Retinal pigment epithelial cell (primary cell): Measurements from ENCODE around the gene WDR86.

Source experiments
- DNase-seq: peaks from one replicate; pipeline ENCODE4 v3.0.0-alpha.2; 2010; ENCODE audit warnings: low read depth
- H3K4me3 ChIP-seq: 2 replicates; pipeline ENCODE4 v1.5.1; 2011; ENCODE audit warnings: mild to moderate bottlenecking, low read length, control low read depth, moderate library complexity
- TF ChIP-seq, protein P1 (sequence below): conservative IDR thresholded peaks from 2 replicates; pipeline ENCODE4 v1.5.1; 2011; ENCODE audit warnings: low read depth, low read length, control low read depth, inconsistent platforms

WDR86 gene

DNA sequence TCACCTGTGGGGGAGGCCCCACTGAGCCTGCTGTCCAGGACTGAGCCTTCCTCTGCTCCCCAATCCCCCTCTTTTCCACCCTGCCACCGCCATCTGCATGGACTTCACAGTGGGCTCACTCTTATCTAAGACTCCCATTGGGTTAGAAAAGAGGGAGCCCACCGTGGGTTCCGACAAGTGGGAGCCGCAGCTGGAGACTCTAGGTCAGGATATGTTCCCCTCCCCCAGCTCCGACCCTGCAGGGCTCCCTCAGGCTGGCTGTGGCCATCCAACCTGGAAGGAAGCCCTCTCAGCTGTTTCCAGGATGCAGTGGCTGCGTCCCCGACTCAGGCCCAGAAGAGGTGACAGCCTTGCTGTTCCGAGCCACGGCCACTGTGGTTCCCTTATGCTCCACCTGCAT is 4.8 kb downstream of the WDR86 start:
- no peak for DNase-seq
- no peak overlapping the region for H3K4me3 ChIP-seq
- TF ChIP-seq, protein P1, sequence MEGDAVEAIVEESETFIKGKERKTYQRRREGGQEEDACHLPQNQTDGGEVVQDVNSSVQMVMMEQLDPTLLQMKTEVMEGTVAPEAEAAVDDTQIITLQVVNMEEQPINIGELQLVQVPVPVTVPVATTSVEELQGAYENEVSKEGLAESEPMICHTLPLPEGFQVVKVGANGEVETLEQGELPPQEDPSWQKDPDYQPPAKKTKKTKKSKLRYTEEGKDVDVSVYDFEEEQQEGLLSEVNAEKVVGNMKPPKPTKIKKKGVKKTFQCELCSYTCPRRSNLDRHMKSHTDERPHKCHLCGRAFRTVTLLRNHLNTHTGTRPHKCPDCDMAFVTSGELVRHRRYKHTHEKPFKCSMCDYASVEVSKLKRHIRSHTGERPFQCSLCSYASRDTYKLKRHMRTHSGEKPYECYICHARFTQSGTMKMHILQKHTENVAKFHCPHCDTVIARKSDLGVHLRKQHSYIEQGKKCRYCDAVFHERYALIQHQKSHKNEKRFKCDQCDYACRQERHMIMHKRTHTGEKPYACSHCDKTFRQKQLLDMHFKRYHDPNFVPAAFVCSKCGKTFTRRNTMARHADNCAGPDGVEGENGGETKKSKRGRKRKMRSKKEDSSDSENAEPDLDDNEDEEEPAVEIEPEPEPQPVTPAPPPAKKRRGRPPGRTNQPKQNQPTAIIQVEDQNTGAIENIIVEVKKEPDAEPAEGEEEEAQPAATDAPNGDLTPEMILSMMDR, result no peak

DNA sequence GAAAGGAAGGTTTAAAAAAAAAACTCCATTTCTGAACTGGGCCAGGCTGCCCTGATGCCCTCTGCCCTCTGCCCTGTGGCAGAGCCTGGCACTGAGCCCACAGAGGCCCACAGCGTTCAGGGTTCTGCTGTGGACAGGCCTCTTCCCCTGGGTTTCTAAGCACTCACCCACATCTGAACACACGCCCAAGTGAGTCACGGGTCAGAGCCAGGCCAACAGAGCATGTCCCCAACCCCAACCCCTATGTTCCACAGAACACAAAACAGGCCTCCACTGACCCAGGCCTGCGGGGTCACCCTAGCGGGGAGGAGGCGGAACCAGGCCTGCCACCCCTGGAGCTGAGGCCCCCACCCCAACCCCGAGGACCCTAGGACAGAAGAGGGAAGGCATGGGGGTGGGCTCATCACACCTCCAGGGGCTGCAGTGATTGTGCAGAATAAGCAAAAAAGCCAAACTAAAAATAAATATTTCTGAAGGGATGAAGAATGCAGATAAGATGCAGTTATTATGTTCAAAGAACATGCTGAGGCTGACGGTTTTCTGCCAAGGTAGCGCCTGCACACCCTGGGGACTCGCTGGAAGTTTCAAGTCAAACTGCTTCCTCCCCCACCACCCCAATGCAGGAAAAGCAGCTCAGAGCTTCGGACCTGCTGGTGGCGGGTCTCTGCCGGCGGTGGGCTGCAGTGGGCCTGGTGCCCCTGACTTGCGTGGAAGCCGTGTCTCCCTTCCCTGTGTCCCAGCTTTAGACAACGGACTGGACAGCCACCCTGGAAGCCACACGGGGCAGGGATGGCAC is 5.4 kb downstream of the WDR86 start:
- TF ChIP-seq, protein P1, result no peak
- DNase-seq, result no peak

DNA sequence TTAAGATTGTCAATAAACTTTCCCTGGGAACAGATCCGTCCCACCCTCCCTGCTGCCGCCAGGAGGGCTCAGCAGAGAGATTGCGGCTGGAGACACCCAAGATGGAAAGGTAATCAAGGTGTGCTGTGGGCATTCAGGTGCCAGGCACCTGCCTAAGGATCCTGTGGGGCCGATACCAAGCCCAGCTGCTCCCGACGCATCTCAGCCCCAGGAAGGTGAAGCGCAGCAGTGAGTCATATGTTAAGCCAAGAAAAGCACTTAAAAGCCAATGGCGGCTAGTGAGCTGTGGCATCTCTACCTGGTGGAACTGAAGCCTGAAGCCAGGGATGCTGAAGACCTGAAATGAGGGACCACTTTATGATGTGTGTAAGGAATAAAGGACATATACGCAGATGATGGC is 6.1 kb downstream of the WDR86 start:
- no peak overlapping the region for H3K4me3 ChIP-seq
- no peak for DNase-seq
- TF ChIP-seq, protein P1, result no peak

More for the DNA sequence above, 5.4 kb downstream of the WDR86 start:
- no peak overlapping the region for H3K4me3 ChIP-seq

DNA sequence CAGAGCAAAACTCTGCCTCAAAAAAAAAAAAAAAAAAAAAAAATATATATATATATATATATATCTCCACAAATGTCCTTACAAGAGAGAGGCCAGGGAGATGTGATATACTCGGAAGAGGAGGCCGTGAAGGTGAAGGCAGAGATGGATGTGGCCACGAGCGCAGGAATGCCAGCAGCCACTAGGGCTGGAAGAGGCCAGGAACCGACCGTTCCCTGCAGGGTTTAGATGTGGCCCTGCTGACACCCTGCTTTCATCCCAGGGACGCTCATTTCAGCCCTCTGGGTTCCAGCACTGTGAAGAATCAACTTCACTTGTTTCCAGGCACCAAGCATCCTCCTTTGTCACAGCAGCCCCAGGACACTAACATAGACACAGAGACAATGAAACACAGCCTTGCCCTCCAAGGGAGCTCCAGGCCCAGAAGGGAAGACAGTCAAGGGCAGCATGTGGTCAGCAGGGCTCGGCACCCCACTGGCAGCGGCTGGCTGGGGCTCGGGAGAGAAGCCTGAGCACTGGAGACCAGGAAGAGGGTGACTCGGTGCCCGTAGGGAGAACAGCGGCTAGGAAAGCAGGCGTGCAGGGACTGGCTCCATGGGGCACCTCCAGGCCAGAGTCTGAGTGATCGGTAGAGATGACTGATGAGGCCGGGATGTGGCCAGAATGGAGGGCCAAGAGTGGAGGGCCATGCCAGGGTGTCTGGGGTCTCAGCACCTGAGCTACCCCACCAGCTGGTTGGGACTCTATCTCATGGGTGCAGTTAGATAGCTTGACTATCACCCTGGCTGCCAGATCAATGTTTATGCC is 7.6 kb downstream of the WDR86 start:
- TF ChIP-seq, protein P1, result no peak
- DNase-seq, result no peak
- no peak overlapping the region for H3K4me3 ChIP-seq

DNA sequence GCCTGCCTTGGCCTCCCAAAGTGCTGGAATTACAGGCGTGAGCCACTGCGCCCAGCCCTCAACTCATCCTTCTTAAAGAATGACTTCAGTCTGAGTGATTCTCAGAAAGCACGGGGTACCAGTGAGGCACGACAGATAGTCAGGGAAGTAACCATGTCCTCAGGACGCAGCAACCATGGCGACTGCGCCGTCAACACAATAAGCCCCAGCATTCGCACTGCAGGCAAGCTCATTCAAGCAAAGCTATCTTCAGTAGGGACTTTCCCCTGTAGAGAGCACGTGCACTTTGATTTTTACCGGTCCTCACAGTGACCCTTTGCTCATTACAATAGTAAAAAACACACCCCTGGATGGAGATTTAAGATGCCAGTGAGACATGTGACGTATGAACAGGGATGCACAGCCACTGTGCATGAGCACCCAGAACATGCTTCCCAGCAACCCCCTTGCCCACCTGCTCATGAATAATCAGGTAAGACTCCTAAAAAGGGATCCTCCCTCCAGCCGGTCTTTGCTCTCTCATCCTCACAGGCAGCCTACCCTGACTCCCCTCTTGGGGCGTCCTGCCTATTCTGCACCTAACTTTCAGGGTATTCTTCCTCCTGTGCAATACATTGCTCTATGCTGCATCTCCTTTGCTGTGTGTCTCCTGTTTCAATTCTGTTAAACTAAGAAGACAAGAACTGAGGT is 9.1 kb downstream of the WDR86 start:
- TF ChIP-seq, protein P1, result no peak
- no peak for DNase-seq
- H3K4me3 ChIP-seq, result no peak overlapping the region

DNA sequence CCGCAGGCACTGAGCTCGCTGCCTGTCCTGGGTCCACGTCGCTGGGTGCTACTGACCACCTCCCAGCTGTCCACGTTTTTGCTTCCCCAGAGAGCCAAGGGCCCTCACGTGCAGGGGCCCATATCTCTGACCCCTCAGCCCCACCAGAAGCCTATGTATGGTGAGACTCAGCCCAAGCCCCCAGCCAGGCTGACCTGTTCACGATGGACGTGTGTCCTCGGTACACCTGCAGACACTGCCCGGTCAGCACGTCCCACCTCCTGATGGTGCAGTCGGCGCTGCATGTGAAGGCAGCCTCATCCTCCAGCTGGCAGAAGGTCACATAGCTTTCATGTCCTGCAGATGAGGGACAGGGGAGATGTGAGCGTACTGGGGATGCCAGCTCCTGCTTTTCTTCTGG is 9.9 kb downstream of the WDR86 start:
- DNase-seq, result no peak
- TF ChIP-seq, protein P1, result no peak
- H3K4me3 ChIP-seq, result no peak overlapping the region
